Transverse colon (tissue), 4 donors: ENCODE measurements around the gene CTXN2.

Experiments
- CTCF ChIP-seq, 5 experiments: fragments of 200-600 bp in 3 of 5; fragments of 450-650 bp in 2 of 5; sonication (generic) in 3 of 5; IDR thresholded peaks; 1 replicate in 2 of 5; 2 replicates in 3 of 5; pipeline ENCODE4 v1.5.1; 2016 to 2017; ENCODE audit warnings: antibody characterized with exemption in 5 of 5, inconsistent platforms in 3 of 5, mild to moderate bottlenecking in 2 of 5, moderate library complexity in 1 of 5
- EP300 ChIP-seq: sonication (generic); formaldehyde crosslinking; IDR thresholded peaks from one replicate; pipeline ENCODE4 v1.6.1; 2017; ENCODE audit warnings: antibody characterized with exemption, low read depth
- POLR2AphosphoS5 ChIP-seq, 3 donors: sonication (generic); formaldehyde crosslinking; IDR thresholded peaks; one replicate each; pipeline ENCODE4 v1.6.1; 2016; ENCODE audit warnings: antibody characterized with exemption in 3 of 3

GRCh38 chr15:48190932-48191573 is 412 bp upstream of the CTXN2 start:
- TF ChIP-seq CTCF (IDR thresholded peaks at IDR 0.05) (no peak), POLR2AphosphoS5 (IDR thresholded peaks at IDR 0.05) (no peak), EP300 (no peak)
